Embryonic facial prominence (tissue), 1 donor: Measurements from ENCODE around the gene TSPAN13.

Experiments
- DNase-seq: peaks from one replicate; pipeline ENCODE4 v3.0.0-alpha.2; 2016; ENCODE audit errors: extremely low spot score

Gene TSPAN13

DNA sequence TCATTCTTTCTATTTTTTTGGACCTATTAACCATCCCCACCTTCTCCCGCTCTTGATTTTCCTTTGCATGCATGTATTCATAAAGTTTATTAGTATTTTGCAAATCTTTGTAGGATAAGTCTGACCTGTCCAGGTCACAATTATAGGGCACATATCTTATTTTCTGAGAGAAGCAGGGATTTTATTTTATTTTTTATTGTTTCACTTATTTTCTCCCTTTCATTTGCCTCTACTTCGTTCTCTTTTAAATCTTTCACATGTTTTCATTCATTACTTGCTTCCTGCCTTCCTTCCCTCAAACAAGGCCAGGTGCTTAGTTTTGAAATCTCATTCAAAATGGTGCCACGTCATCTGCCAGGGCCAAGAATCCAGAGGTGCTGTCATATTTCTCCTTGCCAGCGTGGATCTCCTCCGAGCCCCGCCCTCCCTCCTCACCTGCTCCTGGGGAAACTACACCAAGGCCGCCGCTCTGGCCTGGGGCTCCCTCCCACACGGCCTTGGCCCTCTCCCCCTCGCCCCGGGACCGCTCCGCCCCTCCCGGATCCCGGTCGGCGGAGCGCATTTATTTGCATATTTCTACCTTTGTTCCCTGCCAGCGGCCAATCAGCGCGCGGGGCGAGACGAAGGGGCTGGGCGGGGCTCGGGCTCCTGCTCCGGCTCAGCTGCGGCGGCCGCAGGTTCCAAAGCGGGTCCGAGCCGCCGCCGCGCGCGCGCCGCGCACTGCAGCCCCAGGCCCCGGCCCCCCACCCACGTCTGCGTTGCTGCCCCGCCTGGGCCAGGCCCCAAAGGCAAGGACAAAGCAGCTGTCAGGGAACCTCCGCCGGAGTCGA, at the start of gene TSPAN13:
Gene TSPAN13, plus strand, starts transcription at position 654 of the 830 bp plus-strand sequence. CDS start 213 bp downstream, outside the sequence.
- DNase-seq: peak; percentile 29

DNA sequence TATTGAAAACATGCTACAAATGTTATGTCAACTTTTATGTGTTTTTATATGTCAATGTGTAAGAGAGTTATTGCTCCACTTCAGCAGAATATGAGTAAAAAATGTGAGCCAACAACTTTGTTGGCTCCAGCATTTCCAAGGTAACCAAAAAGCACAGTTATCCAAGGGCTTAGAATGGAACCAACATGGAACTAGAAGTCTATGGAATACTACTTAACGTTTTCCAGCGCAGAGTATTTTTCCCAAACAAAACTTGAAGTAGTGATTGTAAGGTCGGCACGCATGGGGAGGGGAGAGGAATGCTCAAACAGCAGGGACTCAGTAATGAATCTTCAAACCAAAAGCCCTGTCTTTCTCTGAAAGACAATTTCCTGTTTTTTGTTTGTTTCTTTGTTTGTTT, 45.0 kb upstream of the TSPAN13 start:
- DNase-seq: no peak

DNA sequence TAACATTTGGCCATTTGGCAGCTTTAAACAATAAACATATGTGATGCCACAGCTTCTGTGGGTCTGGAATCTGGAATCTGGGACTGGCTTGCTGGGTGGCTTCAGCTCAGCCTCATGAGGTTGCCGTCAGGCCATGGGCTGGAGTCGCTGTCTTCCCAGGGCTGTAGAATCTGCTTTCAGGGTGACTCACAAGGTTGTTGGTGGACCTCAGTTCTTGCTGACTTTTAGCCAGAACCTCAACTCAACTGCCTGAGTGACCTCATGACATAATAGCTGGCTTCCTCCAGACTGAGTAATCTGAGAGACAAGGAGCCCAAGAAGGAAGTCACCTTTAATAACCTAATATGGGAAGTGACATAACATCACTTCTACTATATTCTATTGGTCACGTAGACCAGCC, 44.6 kb upstream of the TSPAN13 start:
- DNase-seq: no peak

DNA sequence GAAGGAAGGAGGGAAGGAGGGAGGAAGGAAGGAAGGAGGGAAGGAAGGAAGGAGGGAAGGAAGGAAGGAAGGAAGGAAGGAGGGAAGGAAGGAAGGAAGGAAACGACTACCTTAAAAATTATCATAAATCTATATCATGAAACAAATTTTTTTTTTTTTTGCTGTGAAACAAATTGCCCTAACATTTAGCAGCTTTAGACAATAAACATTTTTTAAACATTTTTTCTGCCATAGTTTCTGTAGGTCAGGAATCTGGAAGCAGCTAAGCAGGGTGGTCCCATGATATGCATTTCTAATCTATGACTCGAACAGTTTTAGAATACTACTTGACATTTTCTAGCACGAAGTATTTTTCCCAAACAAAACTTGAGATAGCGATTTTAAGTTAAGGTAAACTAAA, 42.9 kb upstream of the TSPAN13 start:
- no peak for DNase-seq

- no peak for DNase-seq
These were observed 41.8 kb upstream of the TSPAN13 start for GRCh38 chr7:16711730-16712129.

- DNase-seq: no peak
These were observed 40.6 kb upstream of the TSPAN13 start for GRCh38 chr7:16712916-16713315.

DNA sequence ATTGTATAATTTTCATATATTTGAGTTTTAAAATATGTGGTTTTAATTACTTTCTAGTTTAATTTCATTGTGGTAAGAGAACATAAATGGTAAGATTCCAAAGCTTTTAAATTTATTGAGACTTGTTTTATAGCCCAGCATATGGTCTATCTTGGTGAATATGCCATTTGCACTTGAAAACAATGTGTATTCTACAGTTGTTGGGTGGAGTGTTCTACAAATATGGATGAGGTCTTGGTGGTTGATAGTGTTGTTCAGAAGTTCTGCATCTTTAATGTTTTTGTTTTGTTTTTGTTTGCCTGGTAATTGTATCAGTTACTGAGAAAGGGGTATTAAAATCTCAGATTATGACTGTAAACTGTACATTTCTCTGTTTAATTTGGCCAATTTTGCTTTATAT, 37.6 kb upstream of the TSPAN13 start:
- no peak for DNase-seq

GRCh38 chr7:16718111-16718656, 35.4 kb upstream of the TSPAN13 start:
- no peak for DNase-seq

GRCh38 chr7:16719699-16720098, 33.9 kb upstream of the TSPAN13 start:
- no peak for DNase-seq

DNA sequence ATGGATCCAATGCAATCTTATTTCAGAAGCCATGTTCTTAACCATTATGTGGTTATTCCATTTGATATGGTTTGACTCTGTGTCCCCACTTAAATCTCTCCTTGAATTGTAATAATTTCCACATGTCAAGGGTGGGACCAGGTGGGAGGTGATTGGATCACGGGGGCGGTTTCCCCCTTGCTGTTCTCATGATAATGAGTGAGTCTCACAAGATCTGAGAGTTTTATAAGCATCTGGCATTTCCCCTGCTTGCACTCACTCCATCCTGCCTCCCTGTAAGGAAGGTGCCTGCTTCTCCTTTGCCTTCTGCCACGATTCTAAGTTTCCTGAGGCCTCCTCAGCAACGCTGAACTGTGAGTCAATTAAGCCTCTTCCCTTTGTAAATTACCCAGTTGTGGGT, 32.0 kb upstream of the TSPAN13 start:
- DNase-seq: no peak

GRCh38 chr7:16724344-16724743, 29.2 kb upstream of the TSPAN13 start:
- no peak for DNase-seq

GRCh38 chr7:16726189-16726588, 27.4 kb upstream of the TSPAN13 start:
- no peak for DNase-seq

DNA sequence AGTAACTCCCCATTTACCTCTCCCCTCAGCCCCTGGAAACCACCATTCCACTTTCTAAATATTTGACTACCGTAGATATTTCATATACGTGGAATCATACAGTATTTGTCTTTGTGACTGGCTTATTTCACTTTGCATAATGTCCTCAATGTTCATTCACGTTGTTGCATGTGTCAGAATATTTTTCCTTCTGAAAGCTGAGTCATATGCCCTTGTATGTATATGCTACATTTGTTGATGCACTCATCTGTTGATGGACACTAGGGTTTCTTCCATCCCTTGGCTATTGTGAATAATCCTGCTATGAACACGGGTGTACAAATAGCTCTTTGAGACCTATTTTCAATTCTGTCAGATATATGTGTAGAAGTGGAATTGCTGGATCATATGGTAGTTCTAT, 25.8 kb upstream of the TSPAN13 start:
- no peak for DNase-seq

DNA sequence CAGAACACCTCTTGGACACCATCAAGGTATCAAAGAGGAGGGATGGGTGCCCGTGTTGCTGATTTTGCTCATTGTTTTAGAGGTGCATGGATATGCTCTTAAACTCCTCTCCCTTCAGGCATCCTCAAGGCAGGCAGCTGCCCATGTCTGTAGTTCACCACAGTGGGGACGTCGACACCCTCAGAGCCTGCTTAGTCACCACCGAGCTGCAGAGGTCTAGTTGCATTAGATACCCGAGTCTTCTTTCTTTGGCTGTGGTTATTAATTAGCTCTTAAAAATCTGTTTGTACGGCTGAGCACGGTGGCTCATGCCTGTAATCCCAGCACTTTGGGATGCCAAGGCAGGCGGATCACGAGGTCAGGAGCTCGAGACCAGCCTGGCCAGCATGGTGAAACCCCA, 24.7 kb upstream of the TSPAN13 start:
- DNase-seq: no peak

DNA sequence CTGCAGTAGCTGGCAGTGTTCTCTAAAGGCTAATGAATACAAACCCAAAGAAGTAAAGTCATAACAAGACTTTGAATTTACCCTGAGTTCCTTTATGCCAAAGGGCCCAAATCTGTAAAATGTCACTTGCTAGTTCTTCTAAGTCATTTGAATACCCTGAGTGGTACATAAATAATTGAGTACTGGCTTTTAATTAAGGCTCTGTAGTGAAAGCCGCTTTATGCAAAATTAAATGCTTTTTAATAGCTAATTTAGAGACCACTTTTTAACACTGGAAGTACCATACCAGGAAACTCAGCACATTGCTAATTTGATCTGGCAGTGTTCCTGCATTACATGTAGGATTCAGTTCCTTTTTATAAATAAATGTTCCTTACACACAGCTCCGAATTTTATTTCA, 24.0 kb upstream of the TSPAN13 start:
- no peak for DNase-seq

GRCh38 chr7:16730937-16731336, 22.6 kb upstream of the TSPAN13 start:
- no peak for DNase-seq

DNA sequence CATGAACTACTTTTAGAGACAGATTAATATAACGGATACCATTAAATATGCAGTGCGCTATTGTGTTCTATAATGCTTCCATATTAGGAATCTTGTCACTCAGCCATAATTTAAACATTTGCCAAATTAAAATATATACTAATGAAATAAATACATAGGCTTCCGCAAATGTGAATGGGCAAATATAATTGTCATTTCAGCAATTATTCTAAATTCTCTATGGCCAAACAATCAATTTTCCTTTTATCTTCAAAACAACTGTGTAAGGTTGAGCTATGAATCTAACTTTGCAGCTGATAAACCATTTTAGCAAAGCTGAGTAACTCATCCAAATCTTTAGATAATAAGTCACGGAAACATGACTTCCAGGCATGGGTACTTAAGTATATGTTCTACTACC, 20.7 kb upstream of the TSPAN13 start:
- no peak for DNase-seq

GRCh38 chr7:16734148-16734726, 19.3 kb upstream of the TSPAN13 start:
- DNase-seq: no peak

GRCh38 chr7:16735020-16735419, 18.5 kb upstream of the TSPAN13 start:
- DNase-seq: no peak

DNA sequence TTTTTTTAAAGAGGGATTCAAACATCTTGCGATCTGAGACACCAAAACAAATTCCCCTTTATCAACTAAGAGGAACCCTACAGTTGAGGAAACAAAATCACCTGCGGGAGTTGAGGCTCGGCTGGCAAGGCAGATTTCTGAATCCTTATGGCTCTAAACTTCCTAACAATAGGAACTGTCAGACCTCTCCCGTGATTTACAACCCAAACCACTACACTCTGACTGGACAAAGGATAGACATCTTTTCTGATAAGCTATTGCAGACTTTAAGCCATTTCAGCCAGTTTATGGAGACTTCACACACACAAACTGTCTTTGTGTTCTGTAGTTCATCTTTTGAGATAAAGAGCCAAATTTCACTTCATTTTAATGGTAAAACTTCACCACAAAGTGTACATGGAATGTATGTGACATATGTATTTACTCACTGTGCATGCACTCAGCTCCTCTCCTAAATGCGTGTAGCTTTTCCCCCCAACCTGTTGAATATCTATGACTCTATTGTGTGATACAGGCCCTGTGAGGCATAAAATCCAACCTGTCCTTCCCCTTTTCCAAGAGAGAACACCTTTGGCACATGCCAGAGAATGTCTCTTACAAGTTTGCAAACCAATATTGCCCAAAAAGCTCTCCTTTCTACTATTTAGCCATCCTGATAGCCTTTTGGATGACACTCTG, 15.4 kb upstream of the TSPAN13 start:
- no peak for DNase-seq

DNA sequence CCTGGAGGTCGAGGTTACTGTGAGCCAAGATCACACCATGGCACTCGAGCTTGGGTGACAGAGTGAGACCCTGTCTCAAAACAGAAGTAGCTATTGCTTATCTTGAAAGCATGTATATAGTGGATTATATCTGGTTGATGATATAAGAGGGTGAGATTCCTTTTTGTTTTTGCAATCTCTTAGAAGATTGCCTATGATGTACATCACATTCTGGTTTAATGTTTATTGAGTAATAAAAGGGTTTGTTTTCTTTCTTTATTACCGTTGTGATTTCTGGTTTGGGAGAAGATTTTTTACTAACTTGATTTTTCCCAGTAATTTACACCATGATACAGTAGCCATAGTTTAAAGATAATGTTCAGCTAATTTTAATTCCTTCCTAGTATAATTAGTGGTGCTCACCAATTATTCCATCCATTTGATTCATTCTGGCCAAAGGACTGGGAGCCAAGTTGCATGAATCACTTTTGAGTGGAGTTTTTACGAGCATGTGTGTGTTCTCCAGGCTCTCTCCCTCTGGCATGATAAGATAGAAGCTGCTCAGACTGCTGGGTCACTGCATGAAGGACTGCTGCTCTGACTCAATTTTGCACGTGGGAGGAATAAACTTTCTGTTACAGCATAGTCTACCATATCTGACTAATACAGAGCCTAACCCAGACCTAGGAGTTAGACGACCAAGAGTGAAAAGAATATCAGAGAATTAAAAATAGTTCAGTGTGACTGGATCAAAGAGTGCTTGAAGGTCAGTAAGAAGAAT, 13.5 kb upstream of the TSPAN13 start:
- DNase-seq: no peak

- DNase-seq: no peak
These were observed 13.0 kb upstream of the TSPAN13 start for GRCh38 chr7:16740623-16740953.
